SU-DHL-6 (cell line): ENCODE results near the gene CHST4.

ENCODE experiments used
- CTCF ChIP-seq: fragments of 200-600 bp; sonication (generic); IDR thresholded peaks from one replicate; pipeline ENCODE4 v1.5.1; 2017; ENCODE audit warnings: antibody characterized with exemption, mild to moderate bottlenecking, low read length, moderate library complexity; ENCODE audit not compliant: insufficient read depth, poor library complexity, severe bottlenecking
- EZH2phosphoT487 ChIP-seq: fragments of 200-600 bp; sonication (generic), shearing (Covaris generic); conservative IDR thresholded peaks from 2 replicates; pipeline ENCODE4 v1.6.1; 2018; ENCODE audit warnings: mild to moderate bottlenecking, antibody characterized with exemption, low read length, moderate library complexity, mixed read lengths

GRCh38 chr16:71493213-71493612 lies 33.0 kb upstream of the CHST4 start:
- no peak for TF ChIP-seq CTCF
- no peak for TF ChIP-seq EZH2phosphoT487
